HepG2 (cell line): Measurements from ENCODE around the gene PSMA4. TPM values are rescaled to one million over a fixed set of nuclear protein-coding genes. Genes with fewer than 3 reads are reported as not detected.
A peak's percentile ranks its signal among the peaks of the same experiment; 100 is the strongest.

Source experiments
- CBX2 ChIP-seq, 2 experiments: fragments of 200-600 bp in 1 of 2; sonication (generic); formaldehyde crosslinking in 1 of 2; IDR thresholded peaks; 2 replicates each; pipeline versions ENCODE4 v1.7.0 to v1.8.1; 2018 to 2022; ENCODE audit warnings: low read depth in 2 of 2, low read length in 1 of 2, mild to moderate bottlenecking in 1 of 2, missing genetic modification reagents in 1 of 2
- KDM4B ChIP-seq: sonication (generic); formaldehyde crosslinking; IDR thresholded peaks from 2 replicates; pipeline ENCODE4 v1.4.0; 2020; ENCODE audit warnings: missing genetic modification reagents
- PHF8 ChIP-seq: sonication (generic); formaldehyde crosslinking; IDR thresholded peaks from 2 replicates; pipeline ENCODE4 v1.5.0; 2020; ENCODE audit warnings: missing genetic modification reagents
- SRY ChIP-seq: sonication (generic); formaldehyde crosslinking; IDR thresholded peaks from 2 replicates; pipeline ENCODE4 v1.8.0; 2022; ENCODE audit warnings: mild to moderate bottlenecking, missing genetic modification reagents
- ZNF124 ChIP-seq: sonication (generic); formaldehyde crosslinking; IDR thresholded peaks from 2 replicates; pipeline ENCODE4 v1.4.0; 2020; ENCODE audit warnings: missing genetic modification reagents
- ZNF274 ChIP-seq: sonication (generic); formaldehyde crosslinking; IDR thresholded peaks from 2 replicates; pipeline ENCODE4 v1.5.1; 2020; ENCODE audit warnings: mild to moderate bottlenecking, missing genetic modification reagents
- ZNF580 ChIP-seq: IDR thresholded peaks from 2 replicates; pipeline ENCODE4 v1.6.1; 2016; ENCODE audit warnings: low read depth, borderline replicate concordance
- ZNF609 ChIP-seq: sonication (generic); formaldehyde crosslinking; IDR thresholded peaks from 2 replicates; pipeline ENCODE4 v1.4.0; 2020; ENCODE audit warnings: mild to moderate bottlenecking, missing genetic modification reagents, borderline replicate concordance
- ZNF746 ChIP-seq: sonication (generic); formaldehyde crosslinking; IDR thresholded peaks from 2 replicates; pipeline ENCODE4 v1.8.0; 2022; ENCODE audit warnings: mild to moderate bottlenecking, missing genetic modification reagents
- ZXDC ChIP-seq: sonication (generic); formaldehyde crosslinking; IDR thresholded peaks from 2 replicates; pipeline ENCODE4 v1.5.0; 2020; ENCODE audit warnings: mild to moderate bottlenecking, missing genetic modification reagents
- polyA plus RNA-seq, 8 experiments: library from polyadenylated mRNA; depleted of rRNA in 3 of 8; stranded (reverse) in 7 of 8; unstranded in 1 of 8; fragments of >200 nt; fragmentation: Illumina TruSeq in 4 of 8; extraction: Trizol in 4 of 8; gene quantifications; 2 replicates each; pipeline versions ENCODE4 v1.2.1 to v1.2.3, GENCODE V29; 2011 to 2016; ENCODE audit warnings: low read depth in 4 of 8, missing spikeins in 1 of 8, mixed read lengths in 1 of 8; ENCODE audit not compliant: insufficient read depth in 1 of 8
- total RNA-seq, 5 experiments: library from RNA; depleted of rRNA; stranded (reverse); fragments of >200 nt; fragmentation: Illumina TruSeq; extraction: Trizol; gene quantifications; 2 replicates each; pipeline ENCODE4 v1.2.3, GENCODE V29; 2016; ENCODE audit warnings: low read depth in 1 of 5
- TF ChIP-seq, protein P1 (sequence below): sonication (generic); formaldehyde crosslinking; IDR thresholded peaks from 2 replicates; pipeline ENCODE4 v1.5.1; 2020; ENCODE audit warnings: mild to moderate bottlenecking, missing genetic modification reagents, moderate library complexity
- TF ChIP-seq, protein P2 (sequence below): sonication (generic); formaldehyde crosslinking; IDR thresholded peaks from 2 replicates; pipeline ENCODE4 v1.4.0; 2020; ENCODE audit warnings: mild to moderate bottlenecking, low read depth, missing genetic modification reagents
- TF ChIP-seq, protein P3 (sequence below): sonication (generic); formaldehyde crosslinking; IDR thresholded peaks from 2 replicates; pipeline ENCODE4 v1.4.0; 2020; ENCODE audit warnings: mild to moderate bottlenecking, missing genetic modification reagents

The PSMA4 gene
- total and polyA plus RNA-seq, 2 of the 13 experiments (the other 11 are each of a cell fraction or from before 2014, with no cell fraction given), result 202 to 404 TPM

- no peak for TF ChIP-seq ZXDC
- TF ChIP-seq SRY (CRISPR knock-in tag), result peak; percentile 41; the same call in 1 of the 2 replicates
- peak; percentile 71 for TF ChIP-seq PHF8 (CRISPR knock-in tag)
- 0 out of 2 replicates have a peak, but pooled peaks have one; percentile 37 for TF ChIP-seq ZNF580 (CRISPR knock-in tag)
- no peak for TF ChIP-seq ZNF124 (CRISPR knock-in tag)
- TF ChIP-seq, protein P1, sequence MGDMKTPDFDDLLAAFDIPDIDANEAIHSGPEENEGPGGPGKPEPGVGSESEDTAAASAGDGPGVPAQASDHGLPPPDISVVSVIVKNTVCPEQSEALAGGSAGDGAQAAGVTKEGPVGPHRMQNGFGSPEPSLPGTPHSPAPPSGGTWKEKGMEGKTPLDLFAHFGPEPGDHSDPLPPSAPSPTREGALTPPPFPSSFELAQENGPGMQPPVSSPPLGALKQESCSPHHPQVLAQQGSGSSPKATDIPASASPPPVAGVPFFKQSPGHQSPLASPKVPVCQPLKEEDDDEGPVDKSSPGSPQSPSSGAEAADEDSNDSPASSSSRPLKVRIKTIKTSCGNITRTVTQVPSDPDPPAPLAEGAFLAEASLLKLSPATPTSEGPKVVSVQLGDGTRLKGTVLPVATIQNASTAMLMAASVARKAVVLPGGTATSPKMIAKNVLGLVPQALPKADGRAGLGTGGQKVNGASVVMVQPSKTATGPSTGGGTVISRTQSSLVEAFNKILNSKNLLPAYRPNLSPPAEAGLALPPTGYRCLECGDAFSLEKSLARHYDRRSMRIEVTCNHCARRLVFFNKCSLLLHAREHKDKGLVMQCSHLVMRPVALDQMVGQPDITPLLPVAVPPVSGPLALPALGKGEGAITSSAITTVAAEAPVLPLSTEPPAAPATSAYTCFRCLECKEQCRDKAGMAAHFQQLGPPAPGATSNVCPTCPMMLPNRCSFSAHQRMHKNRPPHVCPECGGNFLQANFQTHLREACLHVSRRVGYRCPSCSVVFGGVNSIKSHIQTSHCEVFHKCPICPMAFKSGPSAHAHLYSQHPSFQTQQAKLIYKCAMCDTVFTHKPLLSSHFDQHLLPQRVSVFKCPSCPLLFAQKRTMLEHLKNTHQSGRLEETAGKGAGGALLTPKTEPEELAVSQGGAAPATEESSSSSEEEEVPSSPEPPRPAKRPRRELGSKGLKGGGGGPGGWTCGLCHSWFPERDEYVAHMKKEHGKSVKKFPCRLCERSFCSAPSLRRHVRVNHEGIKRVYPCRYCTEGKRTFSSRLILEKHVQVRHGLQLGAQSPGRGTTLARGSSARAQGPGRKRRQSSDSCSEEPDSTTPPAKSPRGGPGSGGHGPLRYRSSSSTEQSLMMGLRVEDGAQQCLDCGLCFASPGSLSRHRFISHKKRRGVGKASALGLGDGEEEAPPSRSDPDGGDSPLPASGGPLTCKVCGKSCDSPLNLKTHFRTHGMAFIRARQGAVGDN (CRISPR knock-in tag), result peak; percentile 85
- TF ChIP-seq ZNF609, result no peak
- no peak for TF ChIP-seq ZNF746 (CRISPR knock-in tag)
- TF ChIP-seq, protein P2, sequence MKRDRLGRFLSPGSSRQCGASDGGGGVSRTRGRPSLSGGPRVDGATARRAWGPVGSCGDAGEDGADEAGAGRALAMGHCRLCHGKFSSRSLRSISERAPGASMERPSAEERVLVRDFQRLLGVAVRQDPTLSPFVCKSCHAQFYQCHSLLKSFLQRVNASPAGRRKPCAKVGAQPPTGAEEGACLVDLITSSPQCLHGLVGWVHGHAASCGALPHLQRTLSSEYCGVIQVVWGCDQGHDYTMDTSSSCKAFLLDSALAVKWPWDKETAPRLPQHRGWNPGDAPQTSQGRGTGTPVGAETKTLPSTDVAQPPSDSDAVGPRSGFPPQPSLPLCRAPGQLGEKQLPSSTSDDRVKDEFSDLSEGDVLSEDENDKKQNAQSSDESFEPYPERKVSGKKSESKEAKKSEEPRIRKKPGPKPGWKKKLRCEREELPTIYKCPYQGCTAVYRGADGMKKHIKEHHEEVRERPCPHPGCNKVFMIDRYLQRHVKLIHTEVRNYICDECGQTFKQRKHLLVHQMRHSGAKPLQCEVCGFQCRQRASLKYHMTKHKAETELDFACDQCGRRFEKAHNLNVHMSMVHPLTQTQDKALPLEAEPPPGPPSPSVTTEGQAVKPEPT (CRISPR knock-in tag), result no peak
- TF ChIP-seq KDM4B (CRISPR knock-in tag), result no peak
- TF ChIP-seq CBX2 (IDR thresholded peaks at IDR 0.05; ENCODE audit: low read depth, low read length), result no peak
- TF ChIP-seq CBX2 (CRISPR knock-in tag; IDR thresholded peaks at IDR 0.05; ENCODE audit: low read depth), result no peak
- TF ChIP-seq, protein P3, sequence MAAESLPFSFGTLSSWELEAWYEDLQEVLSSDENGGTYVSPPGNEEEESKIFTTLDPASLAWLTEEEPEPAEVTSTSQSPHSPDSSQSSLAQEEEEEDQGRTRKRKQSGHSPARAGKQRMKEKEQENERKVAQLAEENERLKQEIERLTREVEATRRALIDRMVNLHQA (CRISPR knock-in tag), result no peak
- TF ChIP-seq ZNF274 (CRISPR knock-in tag), result no peak; the same call in 1 of the 2 replicates
These were observed 33.0 kb upstream of the PSMA4 start, which contains the start of gene HYKK (continued) for GRCh38 chr15:78506971-78507830.
